A204.1 (cell line): ENCODE results near the gene FAM174B.
"Not testable (repeated sequence)": the region's sequence is repeated elsewhere in the genome, so short reads cannot be mapped to it uniquely, and the experiment has no call there.

Experiments used
- FAIRE-seq: peaks from 2 replicates; lab custom pipeline; 2012; peaks lifted over from hg19 to GRCh38; lab: Jason Lieb, UNC

Gene FAM174B

DNA sequence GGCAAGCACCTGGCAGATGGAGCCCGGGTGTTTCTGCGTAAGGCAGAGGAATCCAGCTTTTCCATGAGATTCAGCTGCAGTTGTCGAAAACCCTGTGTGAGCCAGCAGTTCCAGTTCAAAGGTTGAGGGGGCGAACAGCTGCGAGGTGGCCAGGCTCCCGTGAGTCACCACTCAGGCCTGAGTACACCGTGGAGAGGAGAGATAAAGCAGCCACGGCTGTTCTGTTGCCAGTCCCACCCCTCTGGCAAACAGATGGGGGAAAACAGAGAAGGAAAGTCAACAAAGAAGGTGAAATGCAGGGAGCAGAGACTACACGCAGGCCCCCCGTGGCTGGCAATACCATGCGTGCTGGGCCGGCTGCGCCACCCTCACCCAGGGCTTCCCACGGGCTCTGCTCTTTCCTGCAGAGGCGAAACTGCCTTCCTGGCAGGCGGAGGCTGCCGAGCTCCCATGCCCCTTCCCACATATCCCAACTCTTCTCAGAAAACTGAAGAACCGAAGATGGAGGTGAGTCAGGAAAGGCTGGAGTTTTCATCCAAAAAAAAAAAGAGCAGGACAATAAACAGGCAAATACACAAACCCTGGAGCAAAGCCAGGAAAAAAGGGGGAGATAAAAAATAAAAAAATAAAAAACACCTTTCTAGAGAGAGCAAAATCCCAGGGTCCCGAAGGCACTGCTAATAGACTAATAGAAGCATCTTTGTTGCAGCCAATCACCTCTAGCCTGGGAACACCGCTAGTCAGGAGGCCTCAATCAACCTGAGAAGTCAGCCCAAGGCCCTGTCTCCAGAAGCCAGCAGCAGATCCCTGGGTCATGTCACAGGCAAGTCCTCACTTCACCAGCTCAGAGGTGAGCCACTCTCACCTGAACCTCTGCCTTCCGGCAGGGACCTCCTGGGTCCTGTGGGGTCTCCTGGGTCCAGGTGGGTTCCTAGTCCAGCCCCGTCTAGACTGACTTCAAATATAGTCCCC, 37.7 kb downstream of the FAM174B start:
- no peak for FAIRE-seq

DNA sequence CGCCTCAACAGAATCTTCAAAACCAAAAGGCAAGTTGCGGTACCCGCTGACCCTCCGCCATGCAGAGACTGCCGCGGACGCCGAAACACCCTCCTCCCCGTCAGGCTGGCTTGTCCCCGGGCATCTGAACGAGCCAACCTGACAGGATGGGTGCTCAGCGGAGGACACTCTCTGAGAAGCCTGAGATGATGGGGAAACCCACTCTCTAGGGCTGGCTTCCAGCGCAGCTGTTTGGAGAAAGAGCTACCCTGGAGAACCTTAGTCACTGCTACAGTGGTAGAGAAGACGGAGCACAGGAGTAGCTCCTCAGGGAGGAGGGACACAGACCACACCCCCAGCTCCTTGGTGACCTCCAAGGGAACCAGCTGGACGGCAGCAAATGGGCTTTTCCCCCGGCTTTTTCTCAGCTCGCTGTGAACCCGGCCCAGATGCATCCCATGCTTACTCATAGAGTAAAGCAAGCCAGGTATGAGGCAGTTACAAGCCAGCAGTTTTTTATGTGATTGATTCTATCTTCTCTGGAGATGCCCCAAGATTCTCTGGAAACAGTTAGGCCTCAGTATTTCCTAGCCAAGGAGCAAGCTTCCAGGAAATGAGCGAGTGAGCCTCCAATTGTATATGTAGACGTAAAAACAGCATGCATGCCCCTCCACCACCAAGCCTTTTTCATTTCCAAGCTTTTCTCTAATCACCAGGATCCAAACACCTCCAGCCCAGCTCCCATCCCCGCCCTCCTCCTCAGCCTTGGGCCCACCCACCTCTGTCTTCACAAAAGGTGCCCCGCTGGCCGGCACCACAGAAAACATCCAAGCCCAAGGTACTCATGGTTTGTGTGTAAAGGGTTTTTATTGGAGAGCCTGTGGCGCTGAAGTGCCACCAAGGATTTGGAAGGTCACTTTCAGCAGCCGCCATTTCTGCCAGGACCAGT, 38.7 kb downstream of the FAM174B start:
- FAIRE-seq, result no peak

DNA sequence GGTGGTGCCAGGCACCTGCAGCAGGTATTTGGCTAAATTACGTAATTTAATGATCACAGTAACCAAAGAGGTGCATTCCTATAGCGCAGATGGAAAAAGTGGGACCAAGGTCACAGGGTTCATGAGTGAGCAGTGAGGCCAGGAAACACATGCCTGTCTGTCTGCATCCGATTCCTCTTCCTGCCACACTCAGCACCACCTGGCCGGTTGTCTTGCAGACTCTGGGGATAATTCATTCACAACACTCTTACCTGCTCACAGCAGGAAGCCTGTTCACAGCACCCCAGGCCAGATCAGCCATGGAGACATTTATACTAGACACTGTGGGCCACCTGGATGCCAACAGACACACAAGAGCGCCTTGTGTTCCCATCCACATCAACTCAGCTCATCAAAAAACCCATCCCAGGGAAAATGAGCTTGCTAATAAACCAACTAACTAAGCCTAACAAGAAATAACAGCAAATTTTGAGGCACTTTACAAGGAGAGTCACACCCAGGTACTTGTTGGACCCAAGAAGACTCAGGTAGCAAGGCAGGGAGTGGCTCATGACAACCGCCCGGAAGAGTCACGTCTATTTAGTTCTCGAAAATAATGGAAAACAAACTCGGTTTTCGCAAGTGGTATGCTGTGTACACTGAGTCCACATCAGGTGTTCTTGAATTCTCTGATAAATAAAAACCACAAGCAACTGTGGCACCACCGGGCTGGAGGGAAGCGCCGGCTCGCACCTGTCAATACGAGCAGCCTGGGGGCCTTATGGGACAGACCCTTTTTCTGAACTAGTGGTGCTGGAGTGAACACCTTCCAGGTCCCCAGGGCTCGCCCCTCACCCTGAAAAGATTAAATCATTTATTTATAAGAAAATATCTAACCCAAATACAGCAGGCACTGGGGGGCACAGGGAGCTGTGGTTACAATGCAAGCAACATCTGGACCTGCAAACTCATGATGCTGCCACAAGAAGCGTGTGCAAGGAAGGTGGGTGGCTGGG, 40.5 kb downstream of the FAM174B start:
- no peak for FAIRE-seq

DNA sequence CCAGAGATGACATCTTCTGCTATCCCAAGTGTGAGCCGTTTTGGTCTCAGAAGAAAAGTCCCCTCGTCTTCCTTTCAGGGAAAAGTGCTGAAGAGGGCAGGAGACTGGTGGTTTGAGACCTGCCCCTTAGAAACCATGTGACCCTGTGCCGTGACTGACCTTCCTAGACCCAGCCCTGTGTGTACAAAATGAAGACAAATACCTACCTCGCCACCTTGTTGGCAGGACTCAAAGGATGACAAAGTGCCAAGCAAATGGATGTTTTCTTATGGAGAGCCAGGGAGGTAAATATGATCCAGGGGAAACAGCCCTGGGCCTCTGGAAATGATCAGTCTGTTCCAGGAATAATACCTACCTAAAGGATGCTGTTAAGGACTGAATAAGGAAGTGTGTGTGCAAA, 41.3 kb downstream of the FAM174B start:
- no peak for FAIRE-seq

DNA sequence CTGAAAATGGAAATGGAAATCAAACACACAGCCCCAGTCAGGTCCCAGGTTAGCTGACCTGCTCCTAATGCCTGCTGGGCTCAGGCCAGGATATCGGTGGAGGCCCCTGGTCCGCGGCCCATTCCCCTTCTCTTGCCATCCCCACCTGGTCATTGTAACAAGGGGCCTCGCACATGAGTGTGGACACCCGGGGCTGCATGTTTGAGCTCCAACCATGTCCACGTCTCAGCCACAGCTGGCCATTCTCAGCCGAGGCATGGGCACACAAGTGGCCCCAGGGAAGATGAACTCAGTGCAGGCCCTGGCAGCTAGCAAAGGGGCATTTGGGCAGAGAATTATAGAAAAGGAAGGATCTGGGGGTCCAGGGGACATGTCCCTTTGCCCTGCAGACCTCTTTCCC, 41.7 kb downstream of the FAM174B start:
- no peak for FAIRE-seq

DNA sequence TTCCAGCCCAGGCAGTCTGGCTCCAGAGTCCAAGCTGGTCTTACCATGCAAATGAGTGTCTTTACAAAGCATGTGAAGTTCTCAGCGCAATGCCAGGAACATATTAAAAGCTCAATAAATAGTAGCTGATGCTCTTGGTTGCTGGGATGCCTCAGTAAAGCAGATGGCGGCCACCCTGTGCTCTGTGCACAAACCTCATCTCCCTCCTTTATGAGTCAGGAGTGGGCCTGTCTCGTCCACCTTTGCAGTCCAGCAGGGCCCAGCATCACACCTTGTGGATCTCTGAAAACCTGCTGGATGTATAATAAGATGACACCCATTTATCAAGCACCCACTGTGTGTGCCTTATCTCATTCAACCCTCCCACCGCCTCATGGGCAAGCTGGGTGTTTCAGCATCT, 42.7 kb downstream of the FAM174B start:
- FAIRE-seq, result no peak

DNA sequence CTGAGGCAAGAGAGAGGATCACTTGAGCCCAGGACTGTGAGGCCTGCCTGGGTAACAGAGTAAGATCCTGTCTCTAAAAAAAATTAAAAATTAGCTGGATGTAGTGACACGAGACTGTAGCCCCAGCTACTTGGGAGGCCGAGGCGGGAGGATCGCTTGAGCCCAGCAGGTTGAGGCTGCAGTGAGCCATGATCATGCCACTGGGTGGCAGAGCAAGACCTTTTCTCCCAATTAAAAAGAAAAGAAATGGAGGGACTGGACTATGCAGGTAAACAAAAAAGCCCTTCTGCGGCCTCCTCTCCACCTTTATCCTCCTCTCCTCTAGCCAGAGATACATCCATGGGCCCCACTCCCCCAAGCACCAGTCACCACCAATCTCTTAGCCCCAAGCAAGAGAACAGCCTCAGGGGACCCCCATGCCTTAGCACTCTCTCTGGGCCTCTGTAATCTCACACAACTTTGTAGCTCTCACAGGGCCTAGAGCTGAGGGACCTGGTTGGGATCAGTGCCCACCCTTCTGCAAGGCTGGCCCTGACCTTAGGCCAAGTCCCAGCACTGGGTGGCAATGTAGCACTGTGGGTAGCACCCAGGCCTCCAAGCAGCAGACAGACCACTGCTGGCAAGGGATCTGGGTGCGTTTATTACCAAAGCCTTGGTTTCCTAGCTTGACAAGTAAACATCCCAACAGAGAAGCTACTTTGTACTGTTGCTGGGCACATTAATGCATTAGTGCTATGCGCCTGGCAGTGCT, 43.4 kb downstream of the FAM174B start:
- FAIRE-seq, result no peak

DNA sequence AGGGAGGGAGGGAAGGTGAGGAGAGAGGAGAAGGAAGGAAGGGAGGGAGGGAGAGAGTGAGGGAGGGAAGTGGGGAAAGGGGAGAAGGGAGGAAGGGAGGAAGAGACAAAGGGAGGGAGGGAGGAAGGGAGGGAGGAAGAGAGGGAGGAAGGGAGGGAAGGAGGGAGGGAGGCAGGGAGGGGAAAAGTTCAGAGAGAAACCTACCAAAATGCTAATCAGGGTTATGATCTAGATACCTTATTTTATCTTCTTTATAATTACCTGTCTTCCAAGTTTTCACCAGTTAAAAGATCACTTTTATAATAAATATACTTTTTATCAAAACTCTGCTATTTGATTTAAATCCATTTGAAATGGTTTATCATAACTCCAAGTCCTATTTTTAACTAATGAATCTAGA, 44.4 kb downstream of the FAM174B start:
- no peak for FAIRE-seq

DNA sequence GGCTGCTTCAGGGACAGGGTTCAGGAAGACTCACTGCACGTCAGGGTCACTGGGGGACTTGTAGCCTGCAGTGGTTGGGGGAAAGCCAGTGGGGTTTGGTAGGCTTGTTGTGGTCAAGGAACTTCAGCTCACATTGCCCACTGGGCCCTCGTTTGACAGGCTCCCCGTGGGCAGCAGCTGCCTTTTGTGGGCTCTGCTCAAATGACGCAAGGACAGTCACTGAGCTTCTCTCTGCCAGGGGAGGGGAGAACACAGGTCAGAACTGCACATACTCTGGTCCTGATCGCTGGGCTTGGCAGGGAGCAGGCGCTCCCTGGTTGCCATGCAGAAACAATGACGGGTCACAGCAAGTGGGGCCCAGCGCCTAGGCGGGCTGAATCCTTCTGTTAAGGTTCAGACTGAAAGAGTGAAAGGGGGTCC, 45.5 kb downstream of the FAM174B start:
- FAIRE-seq, result no peak

DNA sequence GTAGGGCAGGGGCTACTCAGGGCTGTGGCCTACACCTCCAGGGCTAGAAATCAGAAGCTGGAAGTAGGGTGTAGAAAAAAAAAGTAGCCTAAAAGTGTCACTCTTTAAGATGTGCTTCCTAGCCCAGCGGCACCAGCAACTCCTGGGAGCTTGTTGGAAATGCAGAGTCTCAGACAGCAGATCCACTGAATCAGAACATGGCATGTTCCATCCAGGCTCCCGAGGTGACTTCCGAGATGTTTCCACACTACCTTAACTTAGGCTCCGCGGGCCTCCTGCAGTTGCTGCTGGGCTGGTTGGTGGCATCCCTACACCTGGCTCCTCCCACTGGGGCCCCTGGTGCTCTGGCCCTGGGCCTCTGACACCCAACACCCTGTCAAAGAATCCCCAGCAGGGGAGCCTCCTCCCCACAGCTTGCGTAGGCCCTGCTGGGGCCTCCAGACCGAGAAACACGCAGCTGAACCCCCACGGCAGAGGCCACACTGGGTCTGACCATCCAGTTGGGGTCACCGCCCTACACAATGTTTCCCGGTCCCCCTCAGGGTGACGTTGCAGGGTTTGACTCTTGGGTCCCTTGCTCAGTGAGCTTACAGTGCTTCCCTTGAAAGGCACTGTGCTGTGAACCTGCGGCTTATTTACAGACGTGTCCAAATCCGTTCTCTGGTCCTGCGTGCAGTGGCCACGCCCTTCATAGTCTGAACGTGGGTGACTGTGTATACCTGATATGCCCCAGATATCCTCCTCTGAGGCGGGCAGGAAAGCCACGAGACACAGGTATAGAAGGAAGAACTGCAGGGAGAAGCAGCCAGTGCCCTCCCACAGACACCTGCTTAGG, 46.5 kb downstream of the FAM174B start:
- no peak for FAIRE-seq

DNA sequence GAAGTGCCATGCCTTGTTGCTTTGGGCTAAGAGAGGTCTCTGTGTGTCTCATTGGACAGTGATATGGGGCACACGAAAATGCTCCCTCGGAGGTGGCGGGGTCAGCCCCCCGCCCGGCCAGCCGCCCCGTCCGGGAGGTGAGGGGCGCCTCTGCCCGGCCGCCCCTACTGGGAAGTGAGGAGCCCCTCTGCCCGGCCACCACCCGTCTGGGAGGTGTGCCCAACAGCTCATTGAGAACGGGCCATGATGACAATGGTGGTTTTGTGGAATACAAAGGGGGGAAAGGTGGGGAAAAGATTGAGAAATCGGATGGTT, 48.8 kb downstream of the FAM174B start:
- FAIRE-seq, result not testable (repeated sequence)

DNA sequence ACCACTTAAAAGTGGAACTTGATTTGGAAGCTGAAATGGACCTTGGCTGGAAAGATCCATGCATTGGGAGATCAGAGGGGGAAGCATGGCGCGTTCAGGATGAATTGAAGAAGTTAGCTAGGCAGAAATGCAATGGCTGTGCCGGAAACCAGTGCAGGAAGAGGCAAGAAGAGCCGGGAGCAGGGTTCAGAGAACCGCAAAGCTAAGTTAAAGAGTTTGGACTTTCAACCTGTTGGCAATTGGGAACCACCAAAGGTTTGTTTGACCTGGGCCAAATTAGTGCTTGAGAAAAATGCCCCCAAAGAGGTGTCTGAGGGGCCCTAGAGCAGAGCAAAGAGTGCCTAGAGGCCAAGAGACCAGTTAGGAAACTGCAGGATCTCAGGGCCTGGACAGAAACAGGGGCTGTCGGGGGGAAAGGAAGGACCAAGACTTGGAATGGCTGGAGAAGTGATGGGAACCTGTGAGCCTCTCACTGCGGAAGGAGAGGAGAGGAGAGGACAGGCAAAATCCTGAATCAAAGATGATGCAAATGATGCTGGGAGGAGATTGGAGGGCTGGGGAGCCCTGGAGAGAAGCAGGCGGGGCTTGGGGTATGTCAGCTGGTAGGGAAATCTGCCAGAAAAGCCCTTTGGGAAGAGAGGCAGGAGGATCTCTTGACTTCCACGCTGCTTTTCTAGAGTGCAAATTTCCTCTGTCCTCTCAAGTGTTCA, 49.3 kb downstream of the FAM174B start:
- no peak for FAIRE-seq

DNA sequence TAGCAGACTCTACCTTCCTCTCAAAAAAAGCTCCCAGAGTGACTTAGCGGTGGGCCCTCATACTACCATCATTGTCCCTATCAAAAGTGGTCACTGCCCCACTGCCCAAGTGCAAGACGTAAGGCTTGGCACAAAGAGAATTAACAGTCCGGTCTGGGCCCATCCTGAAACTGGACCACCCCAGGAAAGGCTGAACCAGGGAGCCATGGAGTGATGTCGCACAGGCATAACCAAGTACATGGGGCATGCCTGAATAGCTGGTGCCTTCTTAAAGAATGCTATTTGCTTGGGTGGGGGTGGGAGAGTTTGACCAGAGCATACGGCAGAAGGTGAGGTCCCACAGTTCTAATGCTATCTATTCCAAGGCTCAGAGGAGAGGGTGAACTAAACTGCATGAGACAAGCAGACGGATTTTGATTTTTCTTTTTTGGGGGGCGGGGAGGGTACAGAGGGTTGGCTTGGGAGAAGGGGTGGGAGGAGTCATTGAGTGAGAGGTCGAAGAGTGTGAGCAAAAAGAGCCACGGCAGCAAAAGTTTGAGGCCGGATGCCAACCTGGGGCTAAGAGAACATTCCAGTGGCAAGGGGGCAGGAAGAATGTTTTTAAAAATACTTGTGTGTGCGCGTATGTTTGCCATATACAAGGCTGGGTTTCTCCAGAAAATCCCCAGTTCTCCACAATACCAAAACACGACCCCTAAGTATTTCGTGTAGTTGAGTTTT, 50.2 kb downstream of the FAM174B start:
- no peak for FAIRE-seq

DNA sequence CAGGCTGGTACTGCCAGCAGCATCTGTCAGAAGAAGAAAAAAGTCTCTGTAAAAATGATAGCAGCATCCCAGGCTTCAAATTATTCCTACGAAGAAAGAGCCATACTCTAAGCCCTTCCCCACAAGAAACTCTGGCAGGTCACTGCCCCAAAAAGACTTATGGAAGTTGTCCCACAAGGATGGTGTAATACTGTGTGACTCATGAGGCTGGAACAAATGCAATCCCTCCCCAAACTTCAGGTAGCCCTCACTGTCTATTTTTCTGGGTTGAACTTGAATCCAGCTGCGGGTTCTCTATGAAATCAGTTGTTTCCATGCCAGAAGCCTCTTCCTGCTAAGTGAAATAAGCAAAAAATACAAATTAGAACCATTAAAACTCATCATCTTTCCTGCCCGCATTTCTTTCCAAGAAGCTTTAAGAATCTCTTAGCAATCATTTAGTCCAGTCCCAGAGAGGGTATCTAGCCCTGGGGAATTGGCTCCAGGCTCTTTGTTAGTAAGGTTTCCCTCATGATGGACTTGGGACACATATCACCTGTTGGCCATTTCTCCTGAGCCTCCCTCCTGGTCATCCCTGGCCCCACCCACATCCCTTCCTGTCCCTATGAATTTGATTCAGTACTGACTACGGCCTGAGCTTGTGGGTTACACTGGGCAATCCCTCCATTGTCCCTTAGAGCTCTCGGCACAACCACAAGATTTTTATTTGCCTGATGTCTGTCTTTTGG, 51.7 kb downstream of the FAM174B start:
- no peak for FAIRE-seq

DNA sequence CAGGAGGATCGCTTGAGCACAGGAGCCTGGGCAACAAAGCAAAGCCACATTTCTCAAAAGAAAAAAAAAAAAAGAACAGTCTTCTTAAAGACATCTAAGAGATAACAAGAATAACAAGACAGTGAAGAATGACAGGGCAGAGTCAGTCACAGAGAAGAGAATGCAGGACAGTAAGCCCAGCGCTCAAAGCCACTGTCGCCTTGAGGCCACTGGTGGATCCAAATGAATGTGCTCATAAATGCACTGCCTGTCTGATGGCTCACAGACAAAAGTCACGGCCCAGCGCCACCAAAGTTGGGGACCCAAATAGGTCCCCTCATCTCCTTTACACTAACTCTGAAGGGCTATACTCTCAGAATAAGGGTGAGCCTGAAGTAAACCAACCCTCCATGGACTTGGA, 52.3 kb downstream of the FAM174B start:
- no peak for FAIRE-seq

DNA sequence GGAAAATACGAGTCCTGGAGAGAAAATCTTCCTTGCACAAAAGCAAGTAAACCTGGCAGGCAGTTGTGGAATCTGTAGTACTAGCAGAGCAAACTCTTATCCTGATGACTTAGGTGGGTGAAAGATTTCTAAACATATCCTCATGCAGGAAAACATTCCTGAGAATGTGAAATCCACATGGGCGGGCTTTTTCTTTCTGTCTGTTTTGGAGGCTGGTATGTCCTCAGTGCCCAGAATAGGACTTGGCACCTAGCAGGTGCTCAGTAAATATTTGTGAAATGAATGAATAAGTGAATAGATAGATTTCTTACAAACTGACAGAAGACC, 53.3 kb downstream of the FAM174B start:
- FAIRE-seq, result no peak

DNA sequence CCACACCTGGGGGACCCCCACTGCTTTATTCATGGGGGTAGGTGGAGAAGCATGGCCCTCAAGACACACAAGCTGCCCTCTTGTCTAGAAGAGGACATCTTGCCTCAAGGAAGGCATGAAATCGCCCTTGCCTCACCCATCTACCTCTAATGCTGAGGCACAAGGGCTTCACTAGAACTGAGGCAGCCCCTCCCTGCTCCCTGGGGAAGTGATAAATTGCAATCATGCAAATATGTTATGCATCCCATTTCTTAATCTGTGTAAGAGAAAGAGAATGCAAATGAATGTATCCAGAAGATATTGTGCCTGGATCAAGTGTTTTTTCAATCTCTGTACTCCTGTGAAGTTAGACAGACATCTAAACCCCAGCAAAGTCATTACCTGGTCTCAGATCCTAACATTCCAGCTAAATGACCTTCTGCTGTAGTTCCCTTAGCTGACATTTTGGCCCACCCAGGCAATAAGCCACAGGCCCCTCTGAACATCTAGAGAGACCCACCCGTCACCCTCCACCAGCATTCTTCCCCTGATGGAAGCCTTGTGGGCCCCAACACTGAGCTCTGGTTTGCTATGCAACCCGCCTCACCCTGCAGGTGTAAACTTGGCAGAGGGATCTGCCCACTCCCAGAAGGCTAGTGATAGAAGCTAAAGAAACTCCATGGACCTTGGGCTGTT, 53.8 kb downstream of the FAM174B start:
- FAIRE-seq, result no peak

DNA sequence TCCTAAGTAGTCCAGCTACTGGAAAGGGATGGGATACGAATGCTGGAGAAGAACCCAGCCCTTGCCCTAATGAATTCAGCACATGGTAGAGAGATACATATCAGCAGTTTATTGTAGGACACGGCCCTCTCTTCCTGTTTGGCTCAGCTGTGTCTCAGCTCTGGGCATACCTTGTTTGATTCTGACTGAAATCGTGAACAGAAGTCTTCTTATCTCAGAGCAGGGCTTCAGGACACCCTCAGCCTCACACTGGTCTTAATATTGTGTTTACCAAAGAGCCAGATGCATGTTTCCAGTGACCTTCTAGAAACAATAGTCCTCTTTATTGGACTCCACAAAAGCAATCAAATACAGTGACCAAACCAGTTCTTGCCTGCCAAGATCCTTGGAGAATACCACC, 54.7 kb downstream of the FAM174B start:
- FAIRE-seq, result no peak
